UCSD-AML1 (cell line): Measurements from ENCODE around the gene MYCN.
"Not testable (repeated sequence)": the region's sequence is repeated elsewhere in the genome, so short reads cannot be mapped to it uniquely, and the experiment has no call there.

Experiments used
- DNase-seq: peaks from one replicate; lab custom pipeline; 2025; ENCODE audit not compliant: unreplicated experiment; lab: John Stamatoyannopoulos, UW

Gene MYCN

GRCh38 chr2:15956751-15957736, 16.7 kb downstream of the MYCN start:
- DNase-seq = no peak

- no peak for DNase-seq
These were observed 17.7 kb downstream of the MYCN start for GRCh38 chr2:15957881-15958713.

- DNase-seq = no peak
These were observed 19.2 kb downstream of the MYCN start for GRCh38 chr2:15959331-15960153.

- DNase-seq = not testable (repeated sequence)
These were observed 19.8 kb downstream of the MYCN start for GRCh38 chr2:15960154-15960520.

- DNase-seq = not testable (repeated sequence)
These were observed 23.0 kb downstream of the MYCN start for GRCh38 chr2:15963109-15963976.

GRCh38 chr2:15963977-15964670, 23.8 kb downstream of the MYCN start:
- DNase-seq = no peak

GRCh38 chr2:15964936-15965563, 24.7 kb downstream of the MYCN start:
- no peak for DNase-seq

- DNase-seq = peak; percentile 49
These were observed 25.2 kb downstream of the MYCN start for GRCh38 chr2:15965564-15966019.

GRCh38 chr2:15967415-15968279, 27.3 kb downstream of the MYCN start:
- no peak for DNase-seq

- DNase-seq = no peak
These were observed 28.2 kb downstream of the MYCN start for GRCh38 chr2:15968280-15969178.

- no peak for DNase-seq
These were observed 28.9 kb downstream of the MYCN start for GRCh38 chr2:15969214-15969613.

GRCh38 chr2:15970701-15971100, 30.4 kb downstream of the MYCN start:
- no peak for DNase-seq

- no peak for DNase-seq
These were observed 31.0 kb downstream of the MYCN start for GRCh38 chr2:15971351-15971750.

- DNase-seq = no peak
These were observed 31.6 kb downstream of the MYCN start for GRCh38 chr2:15971831-15972522.

- DNase-seq = no peak
These were observed 33.4 kb downstream of the MYCN start for GRCh38 chr2:15973481-15974401.
